Measurements from ENCODE around the gene NFS1. TPM values are rescaled to one million over a fixed set of nuclear protein-coding genes. Genes with fewer than 3 reads are reported as not detected.

NFS1 gene
- total and polyA plus RNA-seq, 2 of the 8 experiments (the other 6 are each of a cell fraction or from before 2014, with no cell fraction given) = 26.1 to 38.8 TPM

- Histone ChIP-seq H3K9me3 (ENCODE audit: insufficient read depth in 2 of 2, low read depth in 1 of 2, low read length in 1 of 2) (no peaks in the 10 kb centered on the region), H3K79me1 (ENCODE audit: low read depth, low read length) (no peaks in the 10 kb centered on the region), H3K4ac (replicated peaks; ENCODE audit: insufficient read length, low read depth, low read length) (no peak overlapping the region), H3K18ac (ENCODE audit: extremely low read depth, low read length) (no peak overlapping the region), H4K8ac (ENCODE audit: extremely low read depth, insufficient read depth, low read length) (no peak overlapping the region), H3K56ac (replicated peaks; ENCODE audit: insufficient read length, low read depth, low read length) (no peak overlapping the region), H3K4me2 (ENCODE audit: insufficient read depth in 1 of 2, low read depth in 2 of 2, low read length in 2 of 2) (peak overlapping the region; percentile 75 to 91), H2BK5ac (ENCODE audit: low read depth, low read length) (no peak overlapping the region), H2BK20ac (ENCODE audit: low read length) (no peak overlapping the region), H3K4me3 (ENCODE audit: extremely low read depth in 1 of 4, insufficient read depth in 2 of 4, low read depth in 3 of 4, low read length in 4 of 4) (peak overlapping the region; percentile 66 to 99 (median 88)), H2AFZ (ENCODE audit: low read length) (peak overlapping the region; percentile 11; the same call in 1 of the 2 replicates), H3K36me3 (ENCODE audit: control insufficient read depth in 2 of 4, insufficient read depth in 4 of 4, low read length in 3 of 4) (peaks cover 3 to 34% (median 14%) of the 10 kb centered on the region in 4 experiments), H3K27me3 (replicated peaks in 1 of 4; ENCODE audit: control insufficient read depth in 3 of 4, extremely low read depth in 1 of 4, insufficient read depth in 3 of 4, low read length in 3 of 4) (no peaks in the 10 kb centered on the region), H2BK12ac (ENCODE audit: low read depth, low read length) (no peak overlapping the region), H4K91ac (replicated peaks; ENCODE audit: insufficient read length, low read length) (no peak overlapping the region), H3K23ac (ENCODE audit: insufficient read length) (no peak overlapping the region), H3K79me2 (ENCODE audit: control insufficient read depth in 1 of 2, insufficient read depth in 2 of 2, low read length in 2 of 2) (peaks cover 0 to 8% of the 10 kb centered on the region in 2 experiments; a peak in 2 of 4 replicates), H2BK120ac (replicated peaks; ENCODE audit: low read depth, low read length) (no peak overlapping the region), H4K5ac (ENCODE audit: insufficient read length, low read depth, low read length) (no peak overlapping the region), H2BK15ac (ENCODE audit: low read length) (no peak overlapping the region), H4K20me1 (replicated peaks in 1 of 2; ENCODE audit: control insufficient read depth in 1 of 2, insufficient read depth in 2 of 2, low read length in 2 of 2) (peaks cover 0 to 8% of the 10 kb centered on the region in 2 experiments), H3K23me2 (ENCODE audit: low read depth, low read length) (peaks cover 13% of the 10 kb centered on the region), H2AK5ac (ENCODE audit: low read depth, low read length) (no peak overlapping the region), H3K9ac (replicated peaks in 1 of 4; ENCODE audit: extremely low read depth in 1 of 4, low read depth in 3 of 4, low read length in 3 of 4) (peak overlapping the region in 3 of 4 experiments; percentile 80 to 96 (median 91); a peak in 6 of 7 replicates), H3K27ac (ENCODE audit: low read depth, low read length) (peak overlapping the region; percentile 78), H3K14ac (ENCODE audit: insufficient read length) (no peak overlapping the region), H3K4me1 (replicated peaks in 1 of 4; ENCODE audit: control insufficient read depth in 3 of 4, insufficient read depth in 4 of 4, low read length in 3 of 4) (peaks cover 0 to 2% (median under 1%) of the 10 kb centered on the region in 4 experiments; a peak in 3 of 7 replicates)
- WGBS, 2 experiments (ENCODE audit: extremely low coverage in 1 of 2, insufficient coverage in 1 of 2, insufficient read length in 1 of 2, insufficient replicate concordance in 2 of 2, low coverage in 1 of 2, low lambda C conversion rate in 2 of 2, missing lambda C conversion rate in 1 of 2) = 41% methylated on average over 6 of the region's 6 CpGs; no CpG with 5 or more reads in 1 of the 2 experiments
- TF ChIP-seq TEAD4 (IDR thresholded peaks at IDR 0.05; ENCODE audit: low read depth, low read length) (no peak), POU5F1 (IDR thresholded peaks at IDR 0.05; ENCODE audit: low read depth, low read length) (no peak)
- ChIA-PET POLR2A (ENCODE audit: partially characterized antibody) (interaction anchor here (0.9 to 40.1 kb wide), 12 partner anchors 30 to 254 kb away, joined by 3 to 2341 read pairs (median 3); partner anchors contain the start of genes CPNE1, ERGIC3, RBM12 and RBM39), CTCF (ENCODE audit: partially characterized antibody) (interaction anchor here (0.6 to 2.4 kb wide), 9 partner anchors 9 to 902 kb away, joined by 3 to 8 read pairs (median 3); partner anchors contain the start of gene RBM39)
- FAIRE-seq (no peak), DNase-seq (ENCODE audit: low read depth in 1 of 2, low spot score in 2 of 2) (no peak)
Observed at GRCh38 chr20:35699957-35700624, 939 bp upstream of the NFS1 start.
